Measurements from ENCODE around the gene L1CAM. TPM values are rescaled to one million over a fixed set of nuclear protein-coding genes. Genes with fewer than 3 reads are reported as not detected.

Gene L1CAM
- total and polyA plus RNA-seq, 2 of the 8 experiments (the other 6 are each of a cell fraction or from before 2014, with no cell fraction given), result 11.0 to 43.0 TPM

GRCh38 chrX:153861733-153862310 lies 24.2 kb downstream of the L1CAM start:
- WGBS, 2 experiments (ENCODE audit: extremely low coverage in 1 of 2, insufficient coverage in 1 of 2, insufficient read length in 1 of 2, insufficient replicate concordance in 2 of 2, low coverage in 1 of 2, low lambda C conversion rate in 2 of 2, missing lambda C conversion rate in 1 of 2), result 96% methylated on average over 10 of the region's 21 CpGs; no CpG with 5 or more reads in 1 of the 2 experiments
- H2BK20ac ChIP-seq (ENCODE audit: low read length), result no peak overlapping the region
- ChIA-PET POLR2A (ENCODE audit: partially characterized antibody) (interaction anchor here (1.0 to 1.5 kb wide), 3 partner anchors 14 to 67 kb away, joined by 3 to 4 read pairs (median 4); partner anchors contain the start of genes IDH3G, L1CAM and SSR4), CTCF (ENCODE audit: partially characterized antibody) (interaction anchor here (0.7 to 1.0 kb wide), 2 partner anchors 22 to 101 kb away, joined by 3 read pairs; no protein-coding TSS in a partner anchor)
- H3K4me3 ChIP-seq (ENCODE audit: extremely low read depth in 1 of 4, insufficient read depth in 2 of 4, low read depth in 3 of 4, low read length in 4 of 4), result no peak overlapping the region
- peaks cover 0 to 16% (median 0%) of the 10 kb centered on the region in 4 experiments; a peak in 3 of 7 replicates for H3K4me1 ChIP-seq (replicated peaks in 1 of 4; ENCODE audit: control insufficient read depth in 3 of 4, insufficient read depth in 4 of 4, low read length in 3 of 4)
- H3K18ac ChIP-seq (ENCODE audit: extremely low read depth, low read length), result no peak overlapping the region
- no peak overlapping the region for H3K14ac ChIP-seq (ENCODE audit: insufficient read length)
- DNase-seq (ENCODE audit: low read depth in 1 of 2, low spot score in 2 of 2) (no peak), FAIRE-seq (no peak)
- H3K27me3 ChIP-seq (replicated peaks in 1 of 4; ENCODE audit: control insufficient read depth in 3 of 4, extremely low read depth in 1 of 4, insufficient read depth in 3 of 4, low read length in 3 of 4), result no peaks in the 10 kb centered on the region; a peak in 1 of 7 replicates
- H3K9me3 ChIP-seq (ENCODE audit: insufficient read depth in 2 of 2, low read depth in 1 of 2, low read length in 1 of 2), result no peaks in the 10 kb centered on the region
- H2AK5ac ChIP-seq (ENCODE audit: low read depth, low read length), result no peak overlapping the region
- H4K5ac ChIP-seq (ENCODE audit: insufficient read length, low read depth, low read length), result no peak overlapping the region
- H3K23me2 ChIP-seq (ENCODE audit: low read depth, low read length), result no peaks in the 10 kb centered on the region
- H3K79me1 ChIP-seq (ENCODE audit: low read depth, low read length), result no peaks in the 10 kb centered on the region
- H2BK15ac ChIP-seq (ENCODE audit: low read length), result no peak overlapping the region
- H2BK12ac ChIP-seq (ENCODE audit: low read depth, low read length), result no peak overlapping the region
- no peak overlapping the region for H4K8ac ChIP-seq (ENCODE audit: extremely low read depth, insufficient read depth, low read length)
- no peak overlapping the region for H4K91ac ChIP-seq (replicated peaks; ENCODE audit: insufficient read length, low read length)
- H3K4me2 ChIP-seq (ENCODE audit: insufficient read depth in 1 of 2, low read depth in 2 of 2, low read length in 2 of 2), result no peak overlapping the region
- no peak overlapping the region for H3K27ac ChIP-seq (ENCODE audit: low read depth, low read length)
- H3K23ac ChIP-seq (ENCODE audit: insufficient read length), result no peak overlapping the region
- H2BK120ac ChIP-seq (replicated peaks; ENCODE audit: low read depth, low read length), result no peak overlapping the region
- no peak overlapping the region for H2AFZ ChIP-seq (ENCODE audit: low read length)
- no peak overlapping the region for H2BK5ac ChIP-seq (ENCODE audit: low read depth, low read length)
- no peak overlapping the region for H3K9ac ChIP-seq (replicated peaks in 1 of 4; ENCODE audit: extremely low read depth in 1 of 4, low read depth in 3 of 4, low read length in 3 of 4)
- no peak overlapping the region for H3K56ac ChIP-seq (replicated peaks; ENCODE audit: insufficient read length, low read depth, low read length)
- no peak overlapping the region for H3K4ac ChIP-seq (replicated peaks; ENCODE audit: insufficient read length, low read depth, low read length)
- peaks cover 0 to 9% (median under 1%) of the 10 kb centered on the region in 4 experiments; a peak in 1 of 8 replicates for H3K36me3 ChIP-seq (ENCODE audit: control insufficient read depth in 2 of 4, insufficient read depth in 4 of 4, low read length in 3 of 4)
- H4K20me1 ChIP-seq (replicated peaks in 1 of 2; ENCODE audit: control insufficient read depth in 1 of 2, insufficient read depth in 2 of 2, low read length in 2 of 2), result no peaks in the 10 kb centered on the region
- no peaks in the 10 kb centered on the region for H3K79me2 ChIP-seq (ENCODE audit: control insufficient read depth in 1 of 2, insufficient read depth in 2 of 2, low read length in 2 of 2)
- TF ChIP-seq TBP (IDR thresholded peaks at IDR 0.05; ENCODE audit: low read depth, low read length) (no peak), CBX5 (IDR thresholded peaks at IDR 0.05; ENCODE audit: low read depth, low read length) (no peak), SUZ12 (IDR thresholded peaks at IDR 0.05; ENCODE audit: low read length) (no peak), ZNF274 (IDR thresholded peaks at IDR 0.05; ENCODE audit: borderline replicate concordance, extremely low read depth, low read length) (no peak), USF2 (IDR thresholded peaks at IDR 0.05; ENCODE audit: low read length) (no peak), NRF1 (IDR thresholded peaks at IDR 0.05; ENCODE audit: low read depth, low read length) (no peak), RNF2 (IDR thresholded peaks at IDR 0.05; ENCODE audit: borderline replicate concordance, low read depth, low read length, missing control alignments, poor library complexity, severe bottlenecking) (no peak), SIRT6 (IDR thresholded peaks at IDR 0.05; ENCODE audit: low read length) (no peak), EP300 (IDR thresholded peaks at IDR 0.05; ENCODE audit: borderline replicate concordance in 1 of 2, low read depth in 2 of 2, low read length in 2 of 2) (no peak), KDM4A (IDR thresholded peaks at IDR 0.05; ENCODE audit: low read depth, low read length, severe bottlenecking) (no peak), HDAC2 (IDR thresholded peaks at IDR 0.05; ENCODE audit: borderline replicate concordance in 1 of 2, low read depth in 2 of 2, low read length in 2 of 2) (no peak)
